ENCODE measurements around the gene DGKI.

DGKI gene

GRCh38 chr7:137613006-137613525 lies 233.7 kb downstream of the DGKI start:
- no peaks in the 10 kb centered on the region for H3K4me1 Mint-ChIP-seq (ENCODE audit: low read depth)
- H3K27me3 Mint-ChIP-seq (ENCODE audit: low read depth): no peaks in the 10 kb centered on the region
- no peaks in the 10 kb centered on the region for H3K9me3 Mint-ChIP-seq
- H3K4me3 Mint-ChIP-seq: no peak overlapping the region
- no peaks in the 10 kb centered on the region for H3K36me3 Mint-ChIP-seq (ENCODE audit: low read depth)
- H3K27ac Mint-ChIP-seq: no peak overlapping the region

- Mint-ChIP-seq H3K9me3 (no peaks in the 10 kb centered on the region), H3K27me3 (ENCODE audit: low read depth) (peaks cover 5% of the 10 kb centered on the region), H3K27ac (no peak overlapping the region), H3K36me3 (ENCODE audit: low read depth) (no peaks in the 10 kb centered on the region), H3K4me1 (ENCODE audit: low read depth) (no peaks in the 10 kb centered on the region), H3K4me3 (no peak overlapping the region)
Measured at GRCh38 chr7:137611606-137612005, 235.2 kb downstream of the DGKI start.

- Mint-ChIP-seq H3K4me3 (no peak overlapping the region), H3K36me3 (ENCODE audit: low read depth) (no peaks in the 10 kb centered on the region), H3K9me3 (no peaks in the 10 kb centered on the region), H3K4me1 (ENCODE audit: low read depth) (no peaks in the 10 kb centered on the region), H3K27me3 (ENCODE audit: low read depth) (peaks cover 5% of the 10 kb centered on the region), H3K27ac (no peak overlapping the region)
Measured at GRCh38 chr7:137609500-137609899, 237.3 kb downstream of the DGKI start.

GRCh38 chr7:137606061-137606674 lies 240.6 kb downstream of the DGKI start:
- Mint-ChIP-seq H3K4me3 (no peak overlapping the region), H3K36me3 (ENCODE audit: low read depth) (no peaks in the 10 kb centered on the region), H3K4me1 (ENCODE audit: low read depth) (no peaks in the 10 kb centered on the region), H3K27ac (no peak overlapping the region), H3K27me3 (ENCODE audit: low read depth) (peaks cover 5% of the 10 kb centered on the region), H3K9me3 (no peaks in the 10 kb centered on the region)

GRCh38 chr7:137603043-137603442 lies 243.7 kb downstream of the DGKI start:
- Mint-ChIP-seq H3K36me3 (ENCODE audit: low read depth) (no peaks in the 10 kb centered on the region), H3K4me3 (no peak overlapping the region), H3K27ac (no peak overlapping the region), H3K9me3 (no peaks in the 10 kb centered on the region), H3K4me1 (ENCODE audit: low read depth) (no peaks in the 10 kb centered on the region), H3K27me3 (ENCODE audit: low read depth) (peaks cover 5% of the 10 kb centered on the region)

GRCh38 chr7:137601642-137602041 lies 245.1 kb downstream of the DGKI start:
- no peak overlapping the region for H3K27ac Mint-ChIP-seq
- no peaks in the 10 kb centered on the region for H3K36me3 Mint-ChIP-seq (ENCODE audit: low read depth)
- no peaks in the 10 kb centered on the region for H3K27me3 Mint-ChIP-seq (ENCODE audit: low read depth)
- H3K9me3 Mint-ChIP-seq: no peaks in the 10 kb centered on the region
- no peak overlapping the region for H3K4me3 Mint-ChIP-seq
- no peaks in the 10 kb centered on the region for H3K4me1 Mint-ChIP-seq (ENCODE audit: low read depth)

GRCh38 chr7:137597856-137598255 lies 248.9 kb downstream of the DGKI start:
- H3K4me1 Mint-ChIP-seq (ENCODE audit: low read depth): no peaks in the 10 kb centered on the region
- H3K27ac Mint-ChIP-seq: no peak overlapping the region
- H3K36me3 Mint-ChIP-seq (ENCODE audit: low read depth): no peaks in the 10 kb centered on the region
- no peaks in the 10 kb centered on the region for H3K27me3 Mint-ChIP-seq (ENCODE audit: low read depth)
- H3K9me3 Mint-ChIP-seq: no peaks in the 10 kb centered on the region
- no peak overlapping the region for H3K4me3 Mint-ChIP-seq

GRCh38 chr7:137593115-137593711 lies 253.6 kb downstream of the DGKI start:
- Mint-ChIP-seq H3K9me3 (no peaks in the 10 kb centered on the region), H3K27ac (no peak overlapping the region), H3K36me3 (ENCODE audit: low read depth) (no peaks in the 10 kb centered on the region), H3K4me3 (no peak overlapping the region), H3K27me3 (ENCODE audit: low read depth) (no peaks in the 10 kb centered on the region), H3K4me1 (ENCODE audit: low read depth) (no peaks in the 10 kb centered on the region)

- Mint-ChIP-seq H3K9me3 (no peaks in the 10 kb centered on the region), H3K4me1 (ENCODE audit: low read depth) (no peaks in the 10 kb centered on the region), H3K36me3 (ENCODE audit: low read depth) (no peaks in the 10 kb centered on the region), H3K27ac (no peak overlapping the region), H3K4me3 (no peak overlapping the region), H3K27me3 (ENCODE audit: low read depth) (no peaks in the 10 kb centered on the region)
Measured at GRCh38 chr7:137592232-137592896, 254.4 kb downstream of the DGKI start.

- Mint-ChIP-seq H3K27me3 (ENCODE audit: low read depth) (no peaks in the 10 kb centered on the region), H3K4me1 (ENCODE audit: low read depth) (no peaks in the 10 kb centered on the region), H3K36me3 (ENCODE audit: low read depth) (no peaks in the 10 kb centered on the region), H3K27ac (no peak overlapping the region), H3K9me3 (no peaks in the 10 kb centered on the region), H3K4me3 (no peak overlapping the region)
Measured at GRCh38 chr7:137591421-137591837, 255.3 kb downstream of the DGKI start.

- no peak overlapping the region for H3K27ac Mint-ChIP-seq
- H3K4me3 Mint-ChIP-seq: no peak overlapping the region
- H3K9me3 Mint-ChIP-seq: no peaks in the 10 kb centered on the region
- H3K36me3 Mint-ChIP-seq (ENCODE audit: low read depth): no peaks in the 10 kb centered on the region
- no peaks in the 10 kb centered on the region for H3K27me3 Mint-ChIP-seq (ENCODE audit: low read depth)
- no peaks in the 10 kb centered on the region for H3K4me1 Mint-ChIP-seq (ENCODE audit: low read depth)
Measured at GRCh38 chr7:137590756-137591305, 255.9 kb downstream of the DGKI start.

- Mint-ChIP-seq H3K4me3 (no peak overlapping the region), H3K27me3 (ENCODE audit: low read depth) (no peaks in the 10 kb centered on the region), H3K36me3 (ENCODE audit: low read depth) (no peaks in the 10 kb centered on the region), H3K9me3 (no peaks in the 10 kb centered on the region), H3K27ac (no peak overlapping the region), H3K4me1 (ENCODE audit: low read depth) (no peaks in the 10 kb centered on the region)
Measured at GRCh38 chr7:137590071-137590755, 256.6 kb downstream of the DGKI start.

- no peak overlapping the region for H3K27ac Mint-ChIP-seq
- no peaks in the 10 kb centered on the region for H3K36me3 Mint-ChIP-seq (ENCODE audit: low read depth)
- H3K4me1 Mint-ChIP-seq (ENCODE audit: low read depth): no peaks in the 10 kb centered on the region
- H3K4me3 Mint-ChIP-seq: no peak overlapping the region
- no peaks in the 10 kb centered on the region for H3K27me3 Mint-ChIP-seq (ENCODE audit: low read depth)
- no peaks in the 10 kb centered on the region for H3K9me3 Mint-ChIP-seq
Measured at GRCh38 chr7:137587326-137587725, 259.4 kb downstream of the DGKI start.

- no peaks in the 10 kb centered on the region for H3K27me3 Mint-ChIP-seq (ENCODE audit: low read depth)
- no peak overlapping the region for H3K4me3 Mint-ChIP-seq
- H3K4me1 Mint-ChIP-seq (ENCODE audit: low read depth): no peaks in the 10 kb centered on the region
- no peaks in the 10 kb centered on the region for H3K36me3 Mint-ChIP-seq (ENCODE audit: low read depth)
- no peak overlapping the region for H3K27ac Mint-ChIP-seq
- no peaks in the 10 kb centered on the region for H3K9me3 Mint-ChIP-seq
Measured at GRCh38 chr7:137585591-137585990, 261.2 kb downstream of the DGKI start.

Data from T-helper 1 cell treated with Interleukin-12 subunit alpha and Interleukin-12 subunit beta and Interleukin-4 antibody, amounts not matched to agents 30 μg/mL and 1 μg/mL, for 36 hours (primary cell).